Measurements from ENCODE around the gene WAC. TPM values are rescaled to one million over a fixed set of nuclear protein-coding genes. Genes with fewer than 3 reads are reported as not detected.

Gene WAC
- total RNA-seq, 4 donors from 2014 or later = 102 to 191 (median 124) TPM

- TF ChIP-seq CTCF (IDR thresholded peaks at IDR 0.05; ENCODE audit: low read depth) = no peak
Observed at GRCh38 chr10:28633750-28634149, 100.8 kb downstream of the WAC start.

DNA sequence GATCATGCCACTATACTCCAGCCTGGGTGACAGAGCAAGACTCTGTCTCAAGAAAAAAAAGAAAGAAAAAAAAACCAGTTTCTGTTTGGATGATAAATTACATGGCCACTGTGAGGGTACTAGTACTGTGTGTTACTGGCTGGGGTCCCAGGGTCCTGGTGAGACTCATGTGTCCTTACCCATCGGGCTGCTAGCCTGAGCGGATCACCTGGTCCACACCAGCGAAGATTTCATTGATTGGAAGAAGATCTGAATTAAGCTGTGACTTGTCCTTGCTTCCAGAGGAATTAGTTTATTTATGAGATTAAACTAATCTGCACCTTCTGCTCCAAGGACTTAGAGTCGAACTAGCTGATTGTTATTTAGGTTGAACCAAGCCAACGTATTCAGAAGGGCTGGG, 104.4 kb downstream of the WAC start:
- TF ChIP-seq CTCF (IDR thresholded peaks at IDR 0.05; ENCODE audit: low read depth) = no peak

DNA sequence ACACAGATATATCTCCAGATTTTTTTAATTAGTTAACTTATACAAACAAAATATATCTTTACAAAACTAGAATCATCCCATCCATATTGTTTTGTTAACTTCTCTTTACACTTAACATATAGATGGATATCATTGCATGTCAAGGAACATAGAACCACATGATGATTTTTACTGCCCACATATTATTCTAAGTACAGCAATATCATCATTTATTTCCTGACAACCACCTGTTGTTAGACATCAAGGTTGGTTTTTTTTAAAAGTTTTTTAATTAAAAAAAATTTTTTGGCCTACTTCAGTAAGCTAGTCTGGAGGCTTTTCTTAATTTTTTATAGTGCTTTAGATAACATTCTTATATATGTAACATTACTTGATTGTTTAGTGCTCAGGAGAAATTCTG, 105.5 kb downstream of the WAC start:
- no peak for TF ChIP-seq CTCF (IDR thresholded peaks at IDR 0.05; ENCODE audit: low read depth)

- no peak for TF ChIP-seq CTCF (IDR thresholded peaks at IDR 0.05; ENCODE audit: low read depth)
Observed at GRCh38 chr10:28640551-28640950, 107.6 kb downstream of the WAC start.

DNA sequence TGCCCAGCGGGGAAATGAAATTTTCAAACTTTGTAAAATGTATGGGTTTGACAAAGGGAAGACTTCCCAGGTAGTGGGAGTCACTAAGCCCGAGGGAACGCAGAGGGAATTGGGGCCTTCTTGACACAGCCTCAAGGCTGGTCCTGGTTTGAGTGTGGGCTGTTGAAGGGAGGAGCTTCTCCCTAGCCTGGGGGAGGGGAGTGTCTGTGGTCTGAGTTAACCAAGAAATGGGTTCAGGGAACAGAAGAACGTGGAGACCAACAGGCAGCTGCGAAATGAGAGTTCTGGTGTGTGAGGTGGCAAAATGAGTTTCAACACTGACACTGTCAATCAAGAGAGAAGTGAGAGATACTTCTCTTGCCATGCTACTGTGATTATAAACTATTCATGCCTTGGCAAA, 111.7 kb downstream of the WAC start:
- no peak for TF ChIP-seq CTCF (IDR thresholded peaks at IDR 0.05; ENCODE audit: low read depth)

DNA sequence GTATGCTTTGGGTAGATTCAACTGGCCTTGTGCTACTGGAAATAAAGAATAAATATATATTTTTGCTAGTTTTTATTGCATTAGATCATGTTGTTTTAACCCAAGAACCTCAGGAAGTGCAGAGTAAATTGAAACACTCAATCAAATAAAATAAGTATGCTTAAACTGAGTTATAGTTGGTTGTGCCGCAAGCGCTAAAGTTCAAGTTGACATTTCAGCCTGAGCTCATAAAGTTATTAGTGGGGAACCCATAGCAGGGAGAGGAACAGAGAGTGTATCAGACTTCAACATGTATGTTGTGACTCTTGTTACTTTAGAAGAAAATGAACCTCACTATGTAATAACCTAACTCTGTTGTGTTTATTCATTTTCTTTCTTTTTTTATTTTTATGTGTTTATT, 119.2 kb downstream of the WAC start:
- no peak for TF ChIP-seq CTCF (IDR thresholded peaks at IDR 0.05; ENCODE audit: low read depth)

DNA sequence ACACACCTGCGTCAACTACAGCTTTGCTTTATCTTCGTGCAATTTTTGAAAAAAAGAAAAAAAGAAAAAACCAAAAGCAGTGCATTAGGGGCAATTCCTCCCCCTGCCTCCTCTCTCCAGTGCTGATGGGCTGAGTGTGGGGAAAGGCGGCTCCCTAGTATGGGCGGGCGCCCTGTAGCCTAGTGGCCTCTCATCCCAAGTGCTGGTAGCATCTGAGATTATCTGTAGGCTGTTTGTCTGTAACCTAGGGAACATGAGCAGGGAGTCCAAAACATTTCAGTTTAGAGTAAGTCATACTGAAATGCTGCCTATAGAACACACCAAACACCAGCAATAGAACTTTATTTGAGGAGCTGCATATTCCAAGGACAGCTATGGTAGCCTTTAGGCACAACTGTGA, 119.8 kb downstream of the WAC start:
- no peak for TF ChIP-seq CTCF (IDR thresholded peaks at IDR 0.05; ENCODE audit: low read depth)

GRCh38 chr10:28661035-28661434, 128.1 kb downstream of the WAC start:
- no peak for TF ChIP-seq CTCF (IDR thresholded peaks at IDR 0.05; ENCODE audit: low read depth)
